Esophagus squamous epithelium (tissue), 5 donors: Measurements from ENCODE around the gene ERG. TPM values are rescaled to one million over a fixed set of nuclear protein-coding genes. Genes with fewer than 3 reads are reported as not detected.
A peak's percentile ranks its signal among the peaks of the same experiment; 100 is the strongest.

Experiments
- DNase-seq: peaks from one replicate; lab custom pipeline; 2025; lab: John Stamatoyannopoulos, UW
- H3K27ac ChIP-seq, 4 donors: fragments of 200-600 bp; sonication (generic); one replicate each; pipeline ENCODE4 v1.5.1; 2016 to 2019; ENCODE audit warnings: mild to moderate bottlenecking in 1 of 4
- H3K27me3 ChIP-seq, 4 donors: fragments of 200-600 bp; sonication (generic); 1 replicate in 3 of 4; 2 replicates in 1 of 4; pipeline versions ENCODE4 v1.5.1 to v1.6.0; 2017 to 2021; ENCODE audit warnings: antibody characterized with exemption in 1 of 4
- H3K36me3 ChIP-seq, 3 donors: fragments of 200-600 bp; sonication (generic); one replicate each; pipeline ENCODE4 v1.5.1; 2016 to 2019
- H3K4me1 ChIP-seq, 3 donors: fragments of 200-600 bp; sonication (generic); one replicate each; pipeline ENCODE4 v1.5.1; 2017 to 2019
- H3K4me3 ChIP-seq, 4 donors: fragments of 200-600 bp; sonication (generic); 1 replicate in 3 of 4; 2 replicates in 1 of 4; pipeline ENCODE4 v1.5.1; 2016 to 2019; ENCODE audit warnings: mild to moderate bottlenecking in 2 of 4, moderate library complexity in 1 of 4
- H3K9me3 ChIP-seq, 3 donors: fragments of 200-600 bp; sonication (generic); one replicate each; pipeline ENCODE4 v1.5.1; 2016 to 2019
- POLR2A ChIP-seq, 4 donors: fragments of 450-650 bp; IDR thresholded peaks; one replicate each; pipeline ENCODE4 v1.6.1; 2017; ENCODE audit warnings: antibody characterized with exemption in 4 of 4, mild to moderate bottlenecking in 4 of 4, moderate library complexity in 3 of 4
- WGBS, 2 donors: methylation state at CpG; one replicate each; pipeline ENCODE4 v1.1.5; 2018; 5-methylcytosine and 5-hydroxymethylcytosine counted together
- intact Hi-C: fragments of 100-400 bp; cut with DNase I; formaldehyde crosslinking; loops from one replicate; pipeline ENCODE4 v1.15.0; 2022
- total RNA-seq, 4 donors: library from RNA; depleted of rRNA; stranded (reverse); fragments of >200 nt; gene quantifications; one replicate each; pipeline ENCODE4 v1.1.0, GENCODE V29; 2016
- TF ChIP-seq, protein P1 (sequence below), 6 experiments: fragments of 450-650 bp in 4 of 6; fragments of 200-600 bp in 2 of 6; sonication (generic) in 2 of 6; IDR thresholded peaks; one replicate each; pipeline ENCODE4 v1.5.1; 2016 to 2019; ENCODE audit warnings: antibody characterized with exemption in 6 of 6, mild to moderate bottlenecking in 4 of 6, moderate library complexity in 4 of 6
- donor health status: DM: yes; HTN: yes; CAD: no.

The ERG gene, protein sequence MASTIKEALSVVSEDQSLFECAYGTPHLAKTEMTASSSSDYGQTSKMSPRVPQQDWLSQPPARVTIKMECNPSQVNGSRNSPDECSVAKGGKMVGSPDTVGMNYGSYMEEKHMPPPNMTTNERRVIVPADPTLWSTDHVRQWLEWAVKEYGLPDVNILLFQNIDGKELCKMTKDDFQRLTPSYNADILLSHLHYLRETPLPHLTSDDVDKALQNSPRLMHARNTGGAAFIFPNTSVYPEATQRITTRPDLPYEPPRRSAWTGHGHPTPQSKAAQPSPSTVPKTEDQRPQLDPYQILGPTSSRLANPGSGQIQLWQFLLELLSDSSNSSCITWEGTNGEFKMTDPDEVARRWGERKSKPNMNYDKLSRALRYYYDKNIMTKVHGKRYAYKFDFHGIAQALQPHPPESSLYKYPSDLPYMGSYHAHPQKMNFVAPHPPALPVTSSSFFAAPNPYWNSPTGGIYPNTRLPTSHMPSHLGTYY
- total RNA-seq, result 10 to 100 TPM in 1 of 4 donors, 1 to 10 TPM in 3; 2.5 to 10.9 (median 8.4) TPM

- Histone ChIP-seq H3K4me1 (no peaks in the 10 kb centered on the region), H3K9me3 (no peaks in the 10 kb centered on the region), H3K27ac (peak within 1 kb of the TSS; percentile 20 to 87 (median 74)), H3K27me3 (no peaks in the 10 kb centered on the region), H3K4me3 (peak within 1 kb of the TSS; percentile 3 to 58 (median 36)), H3K36me3 (no peaks in the 10 kb centered on the region)
- no peak for DNase-seq
- TF ChIP-seq, protein P1, sequence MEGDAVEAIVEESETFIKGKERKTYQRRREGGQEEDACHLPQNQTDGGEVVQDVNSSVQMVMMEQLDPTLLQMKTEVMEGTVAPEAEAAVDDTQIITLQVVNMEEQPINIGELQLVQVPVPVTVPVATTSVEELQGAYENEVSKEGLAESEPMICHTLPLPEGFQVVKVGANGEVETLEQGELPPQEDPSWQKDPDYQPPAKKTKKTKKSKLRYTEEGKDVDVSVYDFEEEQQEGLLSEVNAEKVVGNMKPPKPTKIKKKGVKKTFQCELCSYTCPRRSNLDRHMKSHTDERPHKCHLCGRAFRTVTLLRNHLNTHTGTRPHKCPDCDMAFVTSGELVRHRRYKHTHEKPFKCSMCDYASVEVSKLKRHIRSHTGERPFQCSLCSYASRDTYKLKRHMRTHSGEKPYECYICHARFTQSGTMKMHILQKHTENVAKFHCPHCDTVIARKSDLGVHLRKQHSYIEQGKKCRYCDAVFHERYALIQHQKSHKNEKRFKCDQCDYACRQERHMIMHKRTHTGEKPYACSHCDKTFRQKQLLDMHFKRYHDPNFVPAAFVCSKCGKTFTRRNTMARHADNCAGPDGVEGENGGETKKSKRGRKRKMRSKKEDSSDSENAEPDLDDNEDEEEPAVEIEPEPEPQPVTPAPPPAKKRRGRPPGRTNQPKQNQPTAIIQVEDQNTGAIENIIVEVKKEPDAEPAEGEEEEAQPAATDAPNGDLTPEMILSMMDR (IDR thresholded peaks at IDR 0.05), result no peak
- no peak for TF ChIP-seq POLR2A (IDR thresholded peaks at IDR 0.05)
- intact Hi-C loops, result no loop called here
- WGBS, 2 donors, result 63 to 66% methylated on average over 10 to 12 of the region's 12 CpGs
Measured at GRCh38 chr21:38498057-38498833, at the start of gene ERG. Gene ERG (minus strand): TSS chr21:38498477. CDS start chr21:38498380, 97 bp downstream.

DNA sequence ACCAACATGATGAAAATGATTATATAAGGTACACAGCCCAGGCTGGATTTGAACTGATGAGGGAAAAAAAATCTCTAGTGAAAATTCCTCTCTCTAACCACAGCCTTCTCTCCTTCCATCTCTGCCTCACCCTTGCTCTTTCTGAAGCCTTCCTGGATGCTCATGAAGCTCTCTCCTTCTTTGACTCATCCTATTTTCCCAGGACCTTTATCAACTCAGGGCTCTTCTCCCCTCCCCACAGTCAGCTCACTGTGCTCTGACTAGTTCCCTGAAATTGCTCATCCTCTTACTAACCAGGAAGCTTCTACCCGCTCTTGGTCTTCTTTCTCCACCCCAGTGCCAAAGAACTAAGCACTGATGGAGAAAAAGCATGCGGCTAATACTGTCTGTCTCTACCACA, 46.4 kb upstream of the ERG start:
- Histone ChIP-seq H3K9me3 (no peaks in the 10 kb centered on the region), H3K27ac (peak overlapping the region in 1 of 4 donors; percentile 40), H3K36me3 (no peaks in the 10 kb centered on the region), H3K27me3 (no peaks in the 10 kb centered on the region), H3K4me3 (no peak overlapping the region), H3K4me1 (no peaks in the 10 kb centered on the region)
- DNase-seq, result no peak
- intact Hi-C loops, result no loop called here
- TF ChIP-seq POLR2A (IDR thresholded peaks at IDR 0.05), result no peak
- TF ChIP-seq, protein P1 (IDR thresholded peaks at IDR 0.05), result no peak
- 73 to 81% methylated on average over 2 of the region's 2 CpGs for WGBS, 2 donors

DNA sequence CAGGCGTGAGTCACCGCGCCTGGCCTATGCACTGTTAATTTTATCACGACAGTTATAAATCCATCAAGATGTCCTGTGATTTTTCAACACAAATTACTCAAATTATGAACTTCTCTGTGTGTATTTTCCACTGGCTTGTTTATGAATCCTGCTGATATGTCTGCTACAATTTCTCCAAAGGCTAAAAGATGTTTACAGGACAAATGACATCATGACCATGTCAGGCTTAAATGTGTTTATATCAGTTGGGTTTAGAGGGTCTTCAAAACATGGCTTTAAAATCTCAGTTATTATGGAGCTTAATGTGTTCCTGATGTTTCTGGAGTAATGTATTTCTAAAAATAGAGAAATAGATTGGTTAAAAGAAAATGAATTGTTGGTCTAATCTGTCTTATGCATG, 44.0 kb upstream of the ERG start:
- no peak for DNase-seq
- Histone ChIP-seq H3K36me3 (no peaks in the 10 kb centered on the region), H3K9me3 (no peaks in the 10 kb centered on the region), H3K27me3 (no peaks in the 10 kb centered on the region), H3K4me1 (no peaks in the 10 kb centered on the region), H3K4me3 (no peak overlapping the region), H3K27ac (peak overlapping the region in 1 of 4 donors; percentile 29)
- TF ChIP-seq, protein P1 (IDR thresholded peaks at IDR 0.05), result no peak
- no peak for TF ChIP-seq POLR2A (IDR thresholded peaks at IDR 0.05)
- intact Hi-C loops, result no loop called here
- 46 to 94% methylated on average over 4 of the region's 4 CpGs for WGBS, 2 donors

GRCh38 chr21:38538353-38538752, 40.1 kb upstream of the ERG start:
- intact Hi-C loops, result no loop called here
- Histone ChIP-seq H3K36me3 (no peaks in the 10 kb centered on the region), H3K27ac (no peak overlapping the region), H3K4me3 (no peak overlapping the region), H3K4me1 (no peaks in the 10 kb centered on the region), H3K27me3 (no peaks in the 10 kb centered on the region), H3K9me3 (no peaks in the 10 kb centered on the region)
- TF ChIP-seq, protein P1 (IDR thresholded peaks at IDR 0.05), result no peak
- TF ChIP-seq POLR2A (IDR thresholded peaks at IDR 0.05), result no peak
- DNase-seq, result no peak
- 46 to 50% methylated on average over 1 of the region's 1 CpG for WGBS, 2 donors

DNA sequence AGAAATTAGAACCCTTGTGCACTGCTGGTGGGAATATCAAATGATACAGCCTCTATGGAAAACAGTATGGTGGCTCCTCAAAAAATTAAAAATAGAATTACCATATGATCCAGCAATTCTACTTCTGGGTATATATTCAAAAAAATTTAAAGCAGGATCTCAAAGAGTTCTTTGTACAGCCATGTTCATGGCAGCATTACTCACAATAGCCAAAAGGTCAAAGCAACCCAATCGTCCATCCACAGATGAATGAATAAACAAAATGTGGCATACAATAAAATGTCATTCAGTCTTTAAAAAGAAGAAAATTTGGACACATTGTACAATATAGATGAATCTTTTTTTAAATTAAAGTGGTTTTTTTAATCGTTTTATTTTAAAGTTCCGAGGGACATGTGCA, 36.3 kb upstream of the ERG start:
- no peak overlapping the region for H3K27ac ChIP-seq
- no peaks in the 10 kb centered on the region for H3K27me3 ChIP-seq
- no peak for TF ChIP-seq POLR2A (IDR thresholded peaks at IDR 0.05)
- TF ChIP-seq, protein P1 (IDR thresholded peaks at IDR 0.05), result no peak
- no peaks in the 10 kb centered on the region for H3K9me3 ChIP-seq
- no peak for DNase-seq
- H3K4me1 ChIP-seq, result no peaks in the 10 kb centered on the region
- WGBS, 2 donors, result 84% methylated on average over 3 of the region's 3 CpGs
- no peak overlapping the region for H3K4me3 ChIP-seq
- intact Hi-C loops, result no loop called here
- H3K36me3 ChIP-seq, result no peaks in the 10 kb centered on the region
